Stimulated activated CD4-positive, alpha-beta T cell treated with anti-CD3 and anti-CD28 coated beads, Interleukin-2, amount 100 ng/mL, for 4 hours (primary cell): ENCODE data around the gene MAN1B1.
"Not testable (repeated sequence)": the region's sequence is repeated elsewhere in the genome, so short reads cannot be mapped to it uniquely, and the experiment has no call there.

Experiments
- DNase-seq: peaks from one replicate; pipeline ENCODE4 v3.0.0-alpha.2; 2020; ENCODE audit warnings: low read depth

Gene MAN1B1

GRCh38 chr9:137110911-137111787 lies 24.4 kb downstream of the MAN1B1 start:
- no peak for DNase-seq

GRCh38 chr9:137111788-137112563 lies 25.2 kb downstream of the MAN1B1 start:
- DNase-seq, result no peak

GRCh38 chr9:137112564-137113384 lies 26.0 kb downstream of the MAN1B1 start:
- DNase-seq, result no peak

GRCh38 chr9:137113385-137114159 lies 26.8 kb downstream of the MAN1B1 start:
- DNase-seq, result no peak

- no peak for DNase-seq
Observed at GRCh38 chr9:137114220-137114612, 27.4 kb downstream of the MAN1B1 start.

- peak; percentile 74 for DNase-seq
Observed at GRCh38 chr9:137114613-137115393, 28.0 kb downstream of the MAN1B1 start, which contains the start of gene DPP7. DPP7 (minus strand) TSS chr9:137114733; CDS start chr9:137114713, 20 bp downstream.

- DNase-seq, result no peak
Observed at GRCh38 chr9:137115394-137116026, 28.7 kb downstream of the MAN1B1 start.

GRCh38 chr9:137116027-137116507 lies 29.3 kb downstream of the MAN1B1 start:
- DNase-seq, result no peak

GRCh38 chr9:137116728-137117127 lies 29.9 kb downstream of the MAN1B1 start:
- no peak for DNase-seq

GRCh38 chr9:137117269-137117731 lies 30.5 kb downstream of the MAN1B1 start:
- DNase-seq, result no peak

GRCh38 chr9:137118092-137118603 lies 31.4 kb downstream of the MAN1B1 start:
- not testable (repeated sequence) for DNase-seq

- not testable (repeated sequence) for DNase-seq
Observed at GRCh38 chr9:137121927-137122795, 35.4 kb downstream of the MAN1B1 start.

- not testable (repeated sequence) for DNase-seq
Observed at GRCh38 chr9:137122796-137123467, 36.1 kb downstream of the MAN1B1 start.

GRCh38 chr9:137123468-137123837 lies 36.7 kb downstream of the MAN1B1 start:
- no peak for DNase-seq

- not testable (repeated sequence) for DNase-seq
Observed at GRCh38 chr9:137123952-137124462, 37.2 kb downstream of the MAN1B1 start.

- no peak for DNase-seq
Observed at GRCh38 chr9:137126786-137127185, 40.0 kb downstream of the MAN1B1 start.

- no peak for DNase-seq
Observed at GRCh38 chr9:137127301-137128157, 40.7 kb downstream of the MAN1B1 start.
